Measurements from ENCODE around the gene IL11. TPM values are rescaled to one million over a fixed set of nuclear protein-coding genes. Genes with fewer than 3 reads are reported as not detected.
"Not testable (repeated sequence)": the region's sequence is repeated elsewhere in the genome, so short reads cannot be mapped to it uniquely, and the experiment has no call there.

IL11 gene
- polyA plus RNA-seq, 1 experiment, result 14.8 TPM

- no peaks in the 10 kb centered on the region for H3K9me3 ChIP-seq (ENCODE audit: control insufficient read depth, insufficient read depth, low read length)
- peak overlapping the region; percentile 83 for H3K4me3 ChIP-seq (ENCODE audit: low read depth, low read length)
- ChIA-PET CTCF (interaction anchor here (1.0 to 1.5 kb wide), 3 partner anchors 61 to 199 kb away, joined by 3 to 4 read pairs (median 3); no protein-coding TSS in a partner anchor), POLR2A (interaction anchor here (0.6 to 5.3 kb wide), 32 partner anchors 9 to 261 kb away, joined by 3 to 93 read pairs (median 6); partner anchors contain the start of genes GARIN5B, HSPBP1, ISOC2 and KMT5C)
- no peaks in the 10 kb centered on the region for H3K27me3 ChIP-seq (ENCODE audit: control insufficient read depth, insufficient read depth, low read length)
- peak overlapping the region; percentile 39 for H3K27ac ChIP-seq (ENCODE audit: low read depth, low read length)
- no peak for DNase-seq (ENCODE audit: low read depth, low spot score)
- no peak for TF ChIP-seq CTCF (IDR thresholded peaks at IDR 0.05; ENCODE audit: low read depth, low read length)
These were observed 36.7 kb upstream of the IL11 start for GRCh38 chr19:55406826-55407549.

GRCh38 chr19:55406091-55406825 is 36.0 kb upstream of the IL11 start:
- TF ChIP-seq CTCF (IDR thresholded peaks at IDR 0.05; ENCODE audit: low read depth, low read length), result no peak
- ChIA-PET POLR2A (interaction anchor here (0.6 to 5.3 kb wide), 7 partner anchors 15 to 147 kb away, joined by 3 to 93 read pairs (median 12); partner anchors contain the start of genes HSPBP1, ISOC2 and PPP6R1), CTCF (interaction anchor here (1.2 to 1.5 kb wide), 2 partner anchors 98 to 200 kb away, joined by 3 to 4 read pairs; no protein-coding TSS in a partner anchor)
- Histone ChIP-seq H3K27ac (ENCODE audit: low read depth, low read length) (no peak overlapping the region), H3K4me3 (ENCODE audit: low read depth, low read length) (peak overlapping the region; percentile 83), H3K27me3 (ENCODE audit: control insufficient read depth, insufficient read depth, low read length) (no peaks in the 10 kb centered on the region), H3K9me3 (ENCODE audit: control insufficient read depth, insufficient read depth, low read length) (no peaks in the 10 kb centered on the region)
- no peak for DNase-seq (ENCODE audit: low read depth, low spot score)

GRCh38 chr19:55405638-55406037 is 35.4 kb upstream of the IL11 start:
- Histone ChIP-seq H3K27me3 (ENCODE audit: control insufficient read depth, insufficient read depth, low read length) (no peaks in the 10 kb centered on the region), H3K9me3 (ENCODE audit: control insufficient read depth, insufficient read depth, low read length) (no peaks in the 10 kb centered on the region), H3K27ac (ENCODE audit: low read depth, low read length) (no peak overlapping the region), H3K4me3 (ENCODE audit: low read depth, low read length) (peak overlapping the region; percentile 83)
- ChIA-PET CTCF (interaction anchor here (0.9 to 1.5 kb wide), 2 partner anchors 98 to 201 kb away, joined by 3 to 4 read pairs; no protein-coding TSS in a partner anchor), POLR2A (interaction anchor here (0.6 to 5.3 kb wide), 2 partner anchors 14 to 74 kb away, joined by 3 to 93 read pairs; no protein-coding TSS in a partner anchor)
- no peak for DNase-seq (ENCODE audit: low read depth, low spot score)
- no peak for TF ChIP-seq CTCF (IDR thresholded peaks at IDR 0.05; ENCODE audit: low read depth, low read length)

- no peak overlapping the region for H3K4me3 ChIP-seq (ENCODE audit: low read depth, low read length)
- no peak overlapping the region for H3K27ac ChIP-seq (ENCODE audit: low read depth, low read length)
- CTCF ChIA-PET, result no interaction called here
- POLR2A ChIA-PET, result no interaction called here
- TF ChIP-seq CTCF (IDR thresholded peaks at IDR 0.05; ENCODE audit: low read depth, low read length), result no peak
- no peak for DNase-seq (ENCODE audit: low read depth, low spot score)
- no peaks in the 10 kb centered on the region for H3K9me3 ChIP-seq (ENCODE audit: control insufficient read depth, insufficient read depth, low read length)
- H3K27me3 ChIP-seq (ENCODE audit: control insufficient read depth, insufficient read depth, low read length), result no peaks in the 10 kb centered on the region
These were observed 32.2 kb upstream of the IL11 start for GRCh38 chr19:55402509-55402908.

GRCh38 chr19:55401390-55401789 is 31.1 kb upstream of the IL11 start:
- H3K9me3 ChIP-seq (ENCODE audit: control insufficient read depth, insufficient read depth, low read length); H3K4me3 ChIP-seq (ENCODE audit: low read depth, low read length); H3K27ac ChIP-seq (ENCODE audit: low read depth, low read length); H3K27me3 ChIP-seq (ENCODE audit: control insufficient read depth, insufficient read depth, low read length); DNase-seq (ENCODE audit: low read depth, low spot score); POLR2A ChIA-PET: not testable (repeated sequence)
- CTCF ChIA-PET, result interaction anchor here (0.6 to 0.7 kb wide), 2 partner anchors 66 to 260 kb away, joined by 3 read pairs; no protein-coding TSS in a partner anchor

Measured in AG04450 (cell line).